Measurements from ENCODE around the gene CDH23. TPM values are rescaled to one million over a fixed set of nuclear protein-coding genes. Genes with fewer than 3 reads are reported as not detected.

CDH23 gene
- total RNA-seq, 4 donors from 2014 or later: 2.9 to 16.1 (median 5.9) TPM

- in situ Hi-C loops (cut with MboI; ENCODE audit: low pct_ligation_motif_present in 1 of 4, low pct_unique_long_range_greater_than_20kb in 1 of 4, low sequenced_read_pairs in 3 of 4) (loop anchor here in 3 of 4 donors (10.0 to 25.0 kb wide), 3 partner anchors 187 to 262 kb away; partner anchors contain the start of genes CDH23 (in 2 of the 3) and SLC29A3 (in 2 of the 3)), intact Hi-C loops (cut with DNase I; ENCODE audit: low total_unique reads) (loop anchor here (10.0 kb wide), 1 partner anchor 259 kb away; the partner anchor contains the start of gene SLC29A3)
- H3K27ac ChIP-seq: no peak overlapping the region
- 89 to 100% methylated on average over 5 to 22 of the region's 22 CpGs for WGBS, 2 donors (ENCODE audit: low coverage in 1 of 2)
- H3K4me3 ChIP-seq: no peak overlapping the region
- TF ChIP-seq POLR2A (IDR thresholded peaks at IDR 0.05) (no peak), POLR2AphosphoS5 (IDR thresholded peaks at IDR 0.05) (no peak)
- no peaks in the 10 kb centered on the region for H3K4me1 ChIP-seq
- H3K27me3 ChIP-seq: no peaks in the 10 kb centered on the region
- DNase-seq: no peak
- no peaks in the 10 kb centered on the region for H3K36me3 ChIP-seq
- H3K9me3 ChIP-seq: no peaks in the 10 kb centered on the region
Observed at GRCh38 chr10:71573562-71574518, 177.1 kb downstream of the CDH23 start.

GRCh38 chr10:71575451-71575850 lies 178.7 kb downstream of the CDH23 start:
- intact Hi-C loops (cut with DNase I; ENCODE audit: low total_unique reads) (loop anchor here (10.0 kb wide), 1 partner anchor 261 kb away; the partner anchor contains the start of gene SLC29A3), in situ Hi-C loops (cut with MboI; ENCODE audit: low pct_ligation_motif_present in 1 of 4, low pct_unique_long_range_greater_than_20kb in 1 of 4, low sequenced_read_pairs in 3 of 4) (loop anchor here in 1 of 4 donors (10.0 kb wide), 1 partner anchor 261 kb away; the partner anchor contains the start of gene SLC29A3)
- DNase-seq: no peak
- no peak for TF ChIP-seq POLR2AphosphoS5 (IDR thresholded peaks at IDR 0.05)
- no peak for TF ChIP-seq POLR2A (IDR thresholded peaks at IDR 0.05)
- TF ChIP-seq CTCF (IDR thresholded peaks at IDR 0.05): no peak
- TF ChIP-seq EP300 (IDR thresholded peaks at IDR 0.05; ENCODE audit: low read depth): no peak
- H3K27ac ChIP-seq: no peak overlapping the region
- no peaks in the 10 kb centered on the region for H3K36me3 ChIP-seq
- H3K9me3 ChIP-seq: no peaks in the 10 kb centered on the region
- H3K4me3 ChIP-seq: no peak overlapping the region
- no peaks in the 10 kb centered on the region for H3K27me3 ChIP-seq
- WGBS, 2 donors (ENCODE audit: low coverage in 1 of 2): 89 to 90% methylated on average over 4 to 14 of the region's 14 CpGs
- H3K4me1 ChIP-seq: no peaks in the 10 kb centered on the region

GRCh38 chr10:71575934-71576801 lies 179.4 kb downstream of the CDH23 start:
- no peaks in the 10 kb centered on the region for H3K36me3 ChIP-seq
- H3K4me1 ChIP-seq: no peaks in the 10 kb centered on the region
- H3K27ac ChIP-seq: no peak overlapping the region
- no peaks in the 10 kb centered on the region for H3K9me3 ChIP-seq
- no peak for DNase-seq
- intact Hi-C loops (cut with DNase I; ENCODE audit: low total_unique reads) (loop anchor here (10.0 kb wide), 1 partner anchor 261 kb away; the partner anchor contains the start of gene SLC29A3), in situ Hi-C loops (cut with MboI; ENCODE audit: low pct_ligation_motif_present in 1 of 4, low pct_unique_long_range_greater_than_20kb in 1 of 4, low sequenced_read_pairs in 3 of 4) (loop anchor here in 1 of 4 donors (10.0 kb wide), 1 partner anchor 261 kb away; the partner anchor contains the start of gene SLC29A3)
- no peak for TF ChIP-seq POLR2AphosphoS5 (IDR thresholded peaks at IDR 0.05)
- no peaks in the 10 kb centered on the region for H3K27me3 ChIP-seq
- no peak overlapping the region for H3K4me3 ChIP-seq
- 85% methylated on average over 16 of the region's 16 CpGs; no CpG with 5 or more reads in 1 of the 2 donors for WGBS, 2 donors (ENCODE audit: low coverage in 1 of 2)

GRCh38 chr10:71576842-71577241 lies 180.1 kb downstream of the CDH23 start:
- H3K27me3 ChIP-seq: no peaks in the 10 kb centered on the region
- TF ChIP-seq POLR2AphosphoS5 (IDR thresholded peaks at IDR 0.05) (no peak), CTCF (IDR thresholded peaks at IDR 0.05) (no peak), EP300 (IDR thresholded peaks at IDR 0.05; ENCODE audit: low read depth) (no peak), POLR2A (IDR thresholded peaks at IDR 0.05) (no peak)
- H3K36me3 ChIP-seq: no peaks in the 10 kb centered on the region
- 88 to 89% methylated on average over 7 to 9 of the region's 9 CpGs for WGBS, 2 donors (ENCODE audit: low coverage in 1 of 2)
- intact Hi-C loops (cut with DNase I; ENCODE audit: low total_unique reads): loop anchor here (10.0 kb wide), 1 partner anchor 262 kb away; the partner anchor contains the start of gene SLC29A3
- H3K4me1 ChIP-seq: no peaks in the 10 kb centered on the region
- no peak overlapping the region for H3K27ac ChIP-seq
- in situ Hi-C loops (cut with MboI; ENCODE audit: low pct_ligation_motif_present in 1 of 4, low pct_unique_long_range_greater_than_20kb in 1 of 4, low sequenced_read_pairs in 3 of 4): loop anchor here in 1 of 4 donors (10.0 kb wide), 1 partner anchor 262 kb away; the partner anchor contains the start of gene SLC29A3
- H3K9me3 ChIP-seq: no peaks in the 10 kb centered on the region
- no peak overlapping the region for H3K4me3 ChIP-seq
- DNase-seq: no peak

All from transverse colon (tissue), 4 donors.